ENCODE data around the gene NAA25.

- TF ChIP-seq CTCF (IDR thresholded peaks at IDR 0.05): no peak
- no peak for TF ChIP-seq EP300 (IDR thresholded peaks at IDR 0.05)
These were observed 96.9 kb downstream of the NAA25 start for GRCh38 chr12:112011685-112012084.

All from ovary (tissue), 3 donors.